Heart left ventricle (tissue), 16 donors: Measurements from ENCODE around the gene SERPINA12. TPM values are rescaled to one million over a fixed set of nuclear protein-coding genes. Genes with fewer than 3 reads are reported as not detected.

Experiments used
- ATAC-seq, 4 donors: fragments of 200-7000 bp; cut with Tn5 transposase; one replicate each; pipeline ENCODE4 v1.9.1; 2020 to 2022; ENCODE audit warnings: moderate library complexity in 4 of 4, mild to moderate bottlenecking in 3 of 4, moderate number of reproducible peaks in 1 of 4
- DNase-seq, 5 donors: peaks; one replicate each; pipeline ENCODE4 v3.0.0-alpha.2; 2020
- H3K27ac ChIP-seq, 12 donors: fragments of 200-600 bp; sonication (generic) in 4 of 12; one replicate each; pipeline versions ENCODE4 v1.5.0 to v1.8.0; 2016 to 2022; ENCODE audit warnings: mild to moderate bottlenecking in 2 of 12
- H3K27me3 ChIP-seq, 9 donors: fragments of 200-600 bp; sonication (generic) in 2 of 9; one replicate each; pipeline versions ENCODE4 v1.5.1 to v1.8.0; 2016 to 2022; ENCODE audit warnings: mild to moderate bottlenecking in 3 of 9
- H3K36me3 ChIP-seq, 9 donors: fragments of 200-600 bp; sonication (generic) in 2 of 9; one replicate each; pipeline versions ENCODE4 v1.5.0 to v1.8.0; 2018 to 2022; ENCODE audit warnings: mild to moderate bottlenecking in 2 of 9
- H3K4me1 ChIP-seq, 12 donors: fragments of 200-600 bp; sonication (generic) in 4 of 12; one replicate each; pipeline versions ENCODE4 v1.5.0 to v1.8.0; 2016 to 2022; ENCODE audit warnings: mild to moderate bottlenecking in 3 of 12
- H3K4me3 ChIP-seq, 12 donors: fragments of 200-600 bp; sonication (generic) in 4 of 12; one replicate each; pipeline versions ENCODE4 v1.5.0 to v1.8.0; 2017 to 2022; ENCODE audit warnings: mild to moderate bottlenecking in 9 of 12, moderate library complexity in 4 of 12
- H3K9me3 ChIP-seq, 12 donors: fragments of 200-600 bp; sonication (generic) in 4 of 12; one replicate each; pipeline versions ENCODE4 v1.5.0 to v1.8.0; 2016 to 2022; ENCODE audit warnings: mild to moderate bottlenecking in 1 of 12
- POLR2A ChIP-seq, 2 donors: fragments of 450-650 bp; IDR thresholded peaks; one replicate each; pipeline ENCODE4 v1.6.1; 2017; ENCODE audit warnings: antibody characterized with exemption in 2 of 2, mild to moderate bottlenecking in 2 of 2, moderate library complexity in 2 of 2
- WGBS, 4 donors: extraction: QIAGEN DNeasy Blood & Tissue Kit in 2 of 4; methylation state at CpG; one replicate each; pipeline versions ENCODE4 v1.1.5 to v1.1.7; 2013 to 2018; 5-methylcytosine and 5-hydroxymethylcytosine counted together
- intact Hi-C, 10 donors: fragments of 100-400 bp; cut with DNase I; formaldehyde crosslinking; loops; one replicate each; pipeline versions ENCODE4 v1.11.1 to v1.14.2; 2022
- polyA plus RNA-seq, 2 donors: library from polyadenylated mRNA; stranded (reverse); fragments of 200-250 nt; gene quantifications; one replicate each; pipeline ENCODE4 v1.2.3, GENCODE V29; 2013
- total RNA-seq, 9 donors: library from RNA; depleted of rRNA in 2 of 9; stranded (reverse); fragments of >200 nt in 2 of 9; fragmentation: NEBNext Ultra II Directional in 3 of 9; extraction: Animal tissue kit (Norgen Biotek cat#: 25700) in 3 of 9; gene quantifications; one replicate each; pipeline versions ENCODE4 v1.1.0 to v1.2.4, GENCODE V29; 2016 to 2023
- TF ChIP-seq, protein P1 (sequence below), 12 donors: fragments of 200-600 bp; sonication (generic) in 4 of 12; IDR thresholded peaks; one replicate each; pipeline versions ENCODE4 v1.5.0 to v1.8.0; 2018 to 2022; ENCODE audit warnings: antibody characterized with exemption in 12 of 12, mild to moderate bottlenecking in 5 of 12
- donor health status: ischemic (EF 13 %, LVEDD 7.1; RV severe dilation, severe dysfunction).
- donor health status: healthy with polysubstance abuse.
- donor health status: DM: no; HTN: yes; CAD: no.
- donor health status: DM: no; HTN: no; CAD: no.
- donor health status: ischemic (EF 25% LVEDD 6.9; RV normal size, moderate dysfunction).
- donor health status: ischemic (EF 25% LVEDD 5.7; RV mildly dilated, moderate dysfunction).
- donor health status: healthy.
- donor health status: DM: yes; HTN: yes; CAD: no.
- donor health status: ischemic (EF 35%, LVEDD 5.7; RV mildly dilated, moderate dysfunction).
- donor health status: nonischemic (EF 11% LVEDD 7.7; RV severe dilation, severe dysfunction).
- donor health status: DM: yes; HTN: yes; CAD: no.
- donor health status: PGD.
- donor health status: ischemic (EF 29% LVEDD 5.4; RV normal size, mild dysfunction).
- donor health status: nonischemic (EF 23%, LVEDD 6.1; RV moderate dilation, normal function).

Gene SERPINA12
- total and polyA plus RNA-seq, 11 donors: not detected

- DNase-seq: no peak
- Histone ChIP-seq H3K4me3 (no peak overlapping the region), H3K27me3 (peaks cover 0 to 18% (median 0%) of the 10 kb centered on the region in 9 donors), H3K36me3 (no peaks in the 10 kb centered on the region), H3K4me1 (no peaks in the 10 kb centered on the region), H3K27ac (no peak overlapping the region), H3K9me3 (peaks cover 0 to 3% (median 0%) of the 10 kb centered on the region in 12 donors)
- intact Hi-C loops: no loop called here
- no peak for TF ChIP-seq POLR2A (IDR thresholded peaks at IDR 0.05)
- TF ChIP-seq, protein P1, sequence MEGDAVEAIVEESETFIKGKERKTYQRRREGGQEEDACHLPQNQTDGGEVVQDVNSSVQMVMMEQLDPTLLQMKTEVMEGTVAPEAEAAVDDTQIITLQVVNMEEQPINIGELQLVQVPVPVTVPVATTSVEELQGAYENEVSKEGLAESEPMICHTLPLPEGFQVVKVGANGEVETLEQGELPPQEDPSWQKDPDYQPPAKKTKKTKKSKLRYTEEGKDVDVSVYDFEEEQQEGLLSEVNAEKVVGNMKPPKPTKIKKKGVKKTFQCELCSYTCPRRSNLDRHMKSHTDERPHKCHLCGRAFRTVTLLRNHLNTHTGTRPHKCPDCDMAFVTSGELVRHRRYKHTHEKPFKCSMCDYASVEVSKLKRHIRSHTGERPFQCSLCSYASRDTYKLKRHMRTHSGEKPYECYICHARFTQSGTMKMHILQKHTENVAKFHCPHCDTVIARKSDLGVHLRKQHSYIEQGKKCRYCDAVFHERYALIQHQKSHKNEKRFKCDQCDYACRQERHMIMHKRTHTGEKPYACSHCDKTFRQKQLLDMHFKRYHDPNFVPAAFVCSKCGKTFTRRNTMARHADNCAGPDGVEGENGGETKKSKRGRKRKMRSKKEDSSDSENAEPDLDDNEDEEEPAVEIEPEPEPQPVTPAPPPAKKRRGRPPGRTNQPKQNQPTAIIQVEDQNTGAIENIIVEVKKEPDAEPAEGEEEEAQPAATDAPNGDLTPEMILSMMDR (IDR thresholded peaks at IDR 0.05): no peak
- WGBS, 4 donors: 18 to 55% (median 48%) methylated on average over 2 of the region's 2 CpGs
- no peak for ATAC-seq
These were observed 39.0 kb downstream of the SERPINA12 start for GRCh38 chr14:94470311-94470710.

- 69 to 78% (median 75%) methylated on average over 3 of the region's 3 CpGs for WGBS, 4 donors
- H3K27me3 ChIP-seq: peaks cover 0 to 16% (median 0%) of the 10 kb centered on the region in 9 donors
- H3K4me1 ChIP-seq: no peaks in the 10 kb centered on the region
- peaks cover 0 to 11% (median 0%) of the 10 kb centered on the region in 12 donors for H3K9me3 ChIP-seq
- no peak overlapping the region for H3K4me3 ChIP-seq
- no peak overlapping the region for H3K27ac ChIP-seq
- TF ChIP-seq, protein P1 (IDR thresholded peaks at IDR 0.05): no peak
- no peak for TF ChIP-seq POLR2A (IDR thresholded peaks at IDR 0.05)
- intact Hi-C loops: no loop called here
- no peak for ATAC-seq
- no peaks in the 10 kb centered on the region for H3K36me3 ChIP-seq
- DNase-seq: no peak
These were observed 40.0 kb downstream of the SERPINA12 start for GRCh38 chr14:94469261-94469660.

DNA sequence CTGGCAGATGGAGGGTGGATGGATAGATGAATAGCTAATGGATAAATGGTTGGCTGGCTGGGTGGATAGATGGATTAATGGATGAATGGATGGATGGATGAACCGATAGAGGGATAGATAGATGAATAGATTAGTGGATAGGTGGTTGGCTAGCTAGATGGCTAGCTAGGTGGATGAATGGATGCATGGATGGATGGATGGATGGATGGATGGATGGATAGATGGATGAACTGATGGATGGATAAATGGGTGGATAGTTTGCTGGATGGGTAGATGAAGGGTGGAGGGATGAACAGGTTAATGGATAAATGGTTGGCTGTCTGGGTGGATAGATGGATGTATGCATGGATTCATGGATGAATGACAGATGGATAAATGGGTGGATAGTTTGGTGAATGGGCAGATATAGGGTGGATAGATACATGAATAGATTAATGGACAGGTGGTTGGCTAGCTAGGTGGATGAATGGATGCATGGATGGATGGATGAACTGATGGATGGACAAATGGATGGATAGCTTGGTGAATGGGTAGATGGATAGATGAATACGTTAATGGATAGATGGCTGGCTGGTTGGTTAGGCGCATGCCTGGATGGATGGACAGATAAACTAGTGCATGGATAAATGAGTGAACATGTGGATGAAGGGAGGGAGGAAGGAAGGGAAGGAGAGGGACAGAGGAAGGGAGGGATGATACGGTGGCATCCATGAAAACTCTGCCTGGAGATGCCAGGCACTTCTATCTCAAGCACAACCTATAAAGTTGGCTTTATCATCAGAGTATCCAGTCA lies 41.3 kb downstream of the SERPINA12 start:
- Histone ChIP-seq H3K4me3 (no peak overlapping the region), H3K27ac (no peak overlapping the region), H3K36me3 (no peaks in the 10 kb centered on the region), H3K4me1 (no peaks in the 10 kb centered on the region), H3K9me3 (peaks cover 0 to 13% (median 0%) of the 10 kb centered on the region in 12 donors), H3K27me3 (peaks cover 0 to 8% (median 0%) of the 10 kb centered on the region in 9 donors)
- intact Hi-C loops: no loop called here
- no peak for DNase-seq
- 78 to 82% (median 81%) methylated on average over 4 of the region's 4 CpGs for WGBS, 4 donors
- no peak for ATAC-seq
- no peak for TF ChIP-seq POLR2A (IDR thresholded peaks at IDR 0.05)
- TF ChIP-seq, protein P1 (IDR thresholded peaks at IDR 0.05): no peak

DNA sequence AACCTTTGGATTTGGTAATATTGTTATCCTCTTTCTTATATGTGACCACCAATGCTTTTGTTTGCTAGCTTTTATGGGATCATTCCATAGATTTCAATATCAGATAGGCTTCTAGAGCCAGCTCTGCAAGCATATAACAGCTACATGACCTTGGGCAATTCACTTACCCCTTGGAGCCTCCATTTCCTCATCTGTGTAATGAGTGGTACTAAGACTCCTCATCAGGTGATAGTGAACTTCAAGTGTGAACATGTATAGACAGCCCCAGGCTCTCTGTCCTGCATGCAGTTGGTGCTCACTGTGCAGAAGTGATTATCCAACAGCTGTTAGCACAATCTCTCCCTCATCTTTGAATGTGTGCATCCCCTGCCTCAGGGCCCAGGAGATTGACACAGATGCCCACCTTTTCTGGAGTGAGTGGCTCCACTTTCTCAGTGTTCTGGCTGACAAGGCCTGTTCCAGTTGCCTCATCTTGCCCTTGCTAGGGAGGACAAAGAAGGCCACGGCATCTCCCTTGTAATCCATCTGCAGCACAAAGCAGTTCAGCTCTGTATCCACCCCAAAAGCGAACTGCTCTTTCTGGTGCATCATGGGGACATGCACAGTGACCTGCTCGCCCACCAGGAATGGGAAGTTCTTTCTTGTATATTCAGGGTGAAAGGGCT lies 42.4 kb downstream of the SERPINA12 start:
- Histone ChIP-seq H3K4me3 (no peak overlapping the region), H3K27ac (no peak overlapping the region), H3K27me3 (peaks cover 0 to 8% (median 0%) of the 10 kb centered on the region in 9 donors), H3K36me3 (no peaks in the 10 kb centered on the region), H3K4me1 (no peaks in the 10 kb centered on the region), H3K9me3 (peaks cover 0 to 13% (median 0%) of the 10 kb centered on the region in 12 donors)
- WGBS, 4 donors: 45 to 66% (median 60%) methylated on average over 3 of the region's 3 CpGs
- ATAC-seq (no peak), DNase-seq (no peak)
- intact Hi-C loops: no loop called here
- TF ChIP-seq POLR2A (IDR thresholded peaks at IDR 0.05): no peak
- TF ChIP-seq, protein P1 (IDR thresholded peaks at IDR 0.05): no peak
